Spleen (tissue), 11 donors: ENCODE data around the gene RNASET2. TPM values are rescaled to one million over a fixed set of nuclear protein-coding genes. Genes with fewer than 3 reads are reported as not detected.

Experiments used
- DNase-seq: peaks from one replicate; pipeline ENCODE4 v3.0.0-alpha.2; 2020
- H3K27ac ChIP-seq, 8 donors: fragments of 200-600 bp; sonication (generic) in 7 of 8; 1 replicate in 4 of 8; 2 replicates in 4 of 8; pipeline versions ENCODE4 v1.5.0 to v1.8.0; 2016 to 2021; ENCODE audit warnings: inconsistent platforms in 4 of 8, mild to moderate bottlenecking in 4 of 8, moderate library complexity in 1 of 8
- H3K27me3 ChIP-seq, 7 donors: fragments of 200-600 bp; sonication (generic) in 6 of 7; replicated peaks in 1 of 7; 1 replicate in 4 of 7; 2 replicates in 3 of 7; pipeline versions ENCODE4 v1.5.0 to v1.8.0; 2016 to 2021; ENCODE audit warnings: inconsistent platforms in 3 of 7, mild to moderate bottlenecking in 1 of 7
- H3K36me3 ChIP-seq, 6 donors: fragments of 200-600 bp; sonication (generic) in 5 of 6; 1 replicate in 4 of 6; 2 replicates in 2 of 6; pipeline versions ENCODE4 v1.5.0 to v1.8.0; 2016 to 2021; ENCODE audit warnings: inconsistent platforms in 2 of 6
- H3K4me1 ChIP-seq, 6 donors: fragments of 200-600 bp; sonication (generic) in 5 of 6; 1 replicate in 3 of 6; 2 replicates in 3 of 6; pipeline versions ENCODE4 v1.5.0 to v1.8.0; 2016 to 2021; ENCODE audit warnings: inconsistent platforms in 3 of 6
- H3K4me3 ChIP-seq, 8 donors: fragments of 200-600 bp; sonication (generic) in 7 of 8; 1 replicate in 4 of 8; 2 replicates in 4 of 8; pipeline versions ENCODE4 v1.5.0 to v1.8.0; 2016 to 2021; ENCODE audit warnings: inconsistent platforms in 4 of 8, mild to moderate bottlenecking in 4 of 8, moderate library complexity in 2 of 8
- H3K9me3 ChIP-seq, 8 donors: fragments of 200-600 bp; sonication (generic) in 7 of 8; 1 replicate in 4 of 8; 2 replicates in 4 of 8; pipeline versions ENCODE4 v1.5.0 to v1.8.0; 2016 to 2021; ENCODE audit warnings: inconsistent platforms in 4 of 8
- CTCF ChIP-seq, 11 experiments: fragments of 200-600 bp in 7 of 11; fragments of 450-650 bp in 4 of 11; sonication (generic) in 4 of 11; IDR thresholded peaks in 8 of 11; conservative IDR thresholded peaks in 3 of 11; 1 replicate in 7 of 11; 2 replicates in 4 of 11; pipeline versions ENCODE4 v1.4.0 to v1.8.0; 2016 to 2021; ENCODE audit warnings: antibody characterized with exemption in 11 of 11, inconsistent platforms in 4 of 11, mild to moderate bottlenecking in 1 of 11
- POLR2A ChIP-seq, 3 donors: fragments of 450-650 bp; IDR thresholded peaks; one replicate each; pipeline ENCODE4 v1.5.1; 2017; ENCODE audit warnings: antibody characterized with exemption in 3 of 3, mild to moderate bottlenecking in 1 of 3
- POLR2AphosphoS5 ChIP-seq, 3 donors: sonication (generic); formaldehyde crosslinking; IDR thresholded peaks; one replicate each; pipeline ENCODE4 v1.5.1; 2017; ENCODE audit warnings: antibody characterized with exemption in 3 of 3
- WGBS, 5 donors: extraction: QIAGEN DNeasy Blood & Tissue Kit in 3 of 5; methylation state at CpG; one replicate each; pipeline versions ENCODE4 v1.1.5 to v1.1.7; 2013 to 2018; 5-methylcytosine and 5-hydroxymethylcytosine counted together
- intact Hi-C: fragments of 100-400 bp; cut with DNase I; formaldehyde crosslinking; loops from one replicate; pipeline ENCODE4 v1.15.0; 2023; ENCODE audit warnings: low total_unique reads
- polyA plus RNA-seq, 3 donors: library from polyadenylated mRNA; stranded (reverse); fragments of 200-250 nt; gene quantifications; one replicate each; pipeline ENCODE4 v1.2.1, GENCODE V29; 2013
- total RNA-seq, 7 donors: library from RNA; depleted of rRNA in 3 of 7; stranded (reverse); fragments of >200 nt in 3 of 7; fragmentation: NEBNext Ultra II Directional in 4 of 7; extraction: Animal tissue kit (Norgen Biotek cat#: 25700) in 4 of 7; gene quantifications; one replicate each; pipeline versions ENCODE4 v1.1.0 to v1.2.1, GENCODE V29; 2016 to 2021
- donor health status: healthy with polysubstance abuse.
- donor health status: DM: no; HTN: no; CAD: no; lungs with moderate emphysema.
- donor health status: DM: no; HTN: no; CAD: no.
- donor health status: Bipolar disorder and iron deficiency.
- donor health status: healthy.
- donor health status: DM: no; HTN: no; CAD: no.
- donor health status: DM: yes; HTN: yes; CAD: no.

The RNASET2 gene
- total and polyA plus RNA-seq, 10 donors = 242 to 676 (median 362) TPM

GRCh38 chr6:166903500-166903899 lies 52.9 kb downstream of the RNASET2 start:
- 76 to 89% (median 82%) methylated on average over 13 of the region's 13 CpGs for WGBS, 5 donors
- DNase-seq = peak; percentile 74
- Histone ChIP-seq H3K9me3 (peaks cover 0 to 4% (median 0%) of the 10 kb centered on the region in 8 donors), H3K36me3 (no peaks in the 10 kb centered on the region), H3K27me3 (peaks cover 0 to 6% (median 0%) of the 10 kb centered on the region in 7 donors), H3K4me1 (peaks cover 5 to 40% (median 26%) of the 10 kb centered on the region in 6 donors), H3K27ac (no peak overlapping the region), H3K4me3 (no peak overlapping the region)
- TF ChIP-seq POLR2AphosphoS5 (IDR thresholded peaks at IDR 0.05) (no peak), CTCF (IDR thresholded peaks at IDR 0.05 in 8 of 11, conservative IDR thresholded peaks at IDR 0.05 in 3 of 11) (no peak), POLR2A (IDR thresholded peaks at IDR 0.05) (no peak)
- intact Hi-C loops = no loop called here

- DNase-seq = no peak
- H3K27ac ChIP-seq = no peak overlapping the region
- H3K4me1 ChIP-seq = peaks cover 5 to 35% (median 22%) of the 10 kb centered on the region in 6 donors
- H3K27me3 ChIP-seq = peaks cover 0 to 6% (median 0%) of the 10 kb centered on the region in 7 donors
- intact Hi-C loops = no loop called here
- no peaks in the 10 kb centered on the region for H3K36me3 ChIP-seq
- 86 to 95% (median 93%) methylated on average over 8 of the region's 8 CpGs for WGBS, 5 donors
- TF ChIP-seq CTCF (IDR thresholded peaks at IDR 0.05 in 8 of 11, conservative IDR thresholded peaks at IDR 0.05 in 3 of 11) (no peak), POLR2A (IDR thresholded peaks at IDR 0.05) (no peak), POLR2AphosphoS5 (IDR thresholded peaks at IDR 0.05) (no peak)
- peaks cover 0 to 4% (median 0%) of the 10 kb centered on the region in 8 donors for H3K9me3 ChIP-seq
- H3K4me3 ChIP-seq = no peak overlapping the region
These were observed 53.3 kb downstream of the RNASET2 start for GRCh38 chr6:166903027-166903426.

- Histone ChIP-seq H3K27me3 (peaks cover 0 to 6% (median 0%) of the 10 kb centered on the region in 7 donors), H3K4me1 (peaks cover 0 to 28% (median 14%) of the 10 kb centered on the region in 6 donors), H3K9me3 (peaks cover 0 to 4% (median 0%) of the 10 kb centered on the region in 8 donors), H3K4me3 (no peak overlapping the region), H3K27ac (no peak overlapping the region), H3K36me3 (no peaks in the 10 kb centered on the region)
- WGBS, 5 donors = 91 to 95% (median 94%) methylated on average over 33 of the region's 33 CpGs
- no peak for DNase-seq
- TF ChIP-seq POLR2AphosphoS5 (IDR thresholded peaks at IDR 0.05) = no peak
- no peak for TF ChIP-seq CTCF (IDR thresholded peaks at IDR 0.05 in 8 of 11, conservative IDR thresholded peaks at IDR 0.05 in 3 of 11)
- no peak for TF ChIP-seq POLR2A (IDR thresholded peaks at IDR 0.05)
- intact Hi-C loops = no loop called here
These were observed 54.1 kb downstream of the RNASET2 start for GRCh38 chr6:166902211-166902755.

- peaks cover 0 to 21% (median 8%) of the 10 kb centered on the region in 6 donors for H3K4me1 ChIP-seq
- intact Hi-C loops = no loop called here
- H3K36me3 ChIP-seq = no peaks in the 10 kb centered on the region
- TF ChIP-seq POLR2AphosphoS5 (IDR thresholded peaks at IDR 0.05) (no peak), POLR2A (IDR thresholded peaks at IDR 0.05) (no peak), CTCF (IDR thresholded peaks at IDR 0.05 in 8 of 11, conservative IDR thresholded peaks at IDR 0.05 in 3 of 11) (no peak)
- H3K27ac ChIP-seq = no peak overlapping the region
- no peak overlapping the region for H3K4me3 ChIP-seq
- no peak for DNase-seq
- peaks cover 0 to 4% (median 0%) of the 10 kb centered on the region in 8 donors for H3K9me3 ChIP-seq
- peaks cover 0 to 6% (median 0%) of the 10 kb centered on the region in 7 donors for H3K27me3 ChIP-seq
- 94 to 96% (median 95%) methylated on average over 45 of the region's 45 CpGs for WGBS, 5 donors
These were observed 54.7 kb downstream of the RNASET2 start for GRCh38 chr6:166901626-166902025.
